Uterus (tissue), 4 donors: Measurements from ENCODE around the gene HOOK1. TPM values are rescaled to one million over a fixed set of nuclear protein-coding genes. Genes with fewer than 3 reads are reported as not detected.
"Not testable (repeated sequence)": the region's sequence is repeated elsewhere in the genome, so short reads cannot be mapped to it uniquely, and the experiment has no call there.

ENCODE experiments used
- DNase-seq, 2 donors: peaks; one replicate each; pipeline ENCODE4 v3.0.0-alpha.2; 2019 to 2020
- H3K27ac ChIP-seq, 2 donors: fragments of 200-600 bp; sonication (generic); 1 replicate in 1 of 2; 2 replicates in 1 of 2; pipeline ENCODE4 v1.5.1; 2016 to 2018
- H3K27me3 ChIP-seq, 2 donors: fragments of 200-600 bp; sonication (generic); one replicate each; pipeline ENCODE4 v1.5.1; 2018 to 2019; ENCODE audit warnings: control low read depth in 1 of 2
- H3K36me3 ChIP-seq, 2 donors: fragments of 200-600 bp; sonication (generic); one replicate each; pipeline ENCODE4 v1.5.1; 2019; ENCODE audit warnings: control low read depth in 1 of 2
- H3K4me1 ChIP-seq, 2 donors: fragments of 200-600 bp; sonication (generic); one replicate each; pipeline ENCODE4 v1.5.1; 2018 to 2019; ENCODE audit warnings: control low read depth in 1 of 2
- H3K4me3 ChIP-seq, 2 donors: fragments of 200-600 bp; sonication (generic); 1 replicate in 1 of 2; 2 replicates in 1 of 2; pipeline ENCODE4 v1.5.1; 2018 to 2019; ENCODE audit warnings: mild to moderate bottlenecking in 1 of 2
- H3K9me3 ChIP-seq, 2 donors: fragments of 200-600 bp; sonication (generic); one replicate each; pipeline ENCODE4 v1.5.1; 2019; ENCODE audit warnings: control low read depth in 1 of 2
- CTCF ChIP-seq, 4 experiments: fragments of 200-600 bp in 2 of 4; fragments of 450-650 bp in 2 of 4; sonication (generic) in 2 of 4; IDR thresholded peaks; one replicate each; pipeline ENCODE4 v1.5.1; 2016 to 2019; ENCODE audit warnings: antibody characterized with exemption in 4 of 4, mild to moderate bottlenecking in 2 of 4, moderate library complexity in 1 of 4
- POLR2A ChIP-seq, 2 donors: fragments of 450-650 bp; IDR thresholded peaks; one replicate each; pipeline ENCODE4 v1.6.1; 2016; ENCODE audit warnings: antibody characterized with exemption in 2 of 2, mild to moderate bottlenecking in 1 of 2, moderate library complexity in 1 of 2
- intact Hi-C: fragments of 100-400 bp; cut with DNase I; formaldehyde crosslinking; loops from one replicate; pipeline ENCODE4 v1.15.1; 2023; ENCODE audit warnings: low total_unique reads
- total RNA-seq, 4 donors: library from RNA; depleted of rRNA in 3 of 4; stranded (reverse); fragments of >200 nt in 3 of 4; gene quantifications; one replicate each; pipeline versions ENCODE4 v1.1.0 to v1.2.4, GENCODE V29; 2014 to 2023
- donor health status: DM: yes; HTN: yes; CAD: no.

HOOK1 gene
- total RNA-seq, 4 donors from 2014 or later: 0.59 to 6.9 (median 3.3) TPM; not detected in 1

- intact Hi-C loops: no loop called here
- H3K36me3 ChIP-seq: no peaks in the 10 kb centered on the region
- DNase-seq: no peak
- H3K27ac ChIP-seq: no peak overlapping the region
- no peaks in the 10 kb centered on the region for H3K4me1 ChIP-seq
- H3K27me3 ChIP-seq: no peaks in the 10 kb centered on the region
- no peaks in the 10 kb centered on the region for H3K9me3 ChIP-seq
- no peak overlapping the region for H3K4me3 ChIP-seq
- no peak for TF ChIP-seq CTCF (IDR thresholded peaks at IDR 0.05)
- TF ChIP-seq POLR2A (IDR thresholded peaks at IDR 0.05): no peak
These were observed 88.5 kb downstream of the HOOK1 start for GRCh38 chr1:59903141-59903754.

GRCh38 chr1:59906931-59907330, 92.2 kb downstream of the HOOK1 start:
- no peaks in the 10 kb centered on the region for H3K36me3 ChIP-seq
- H3K27ac ChIP-seq: no peak overlapping the region
- no peak for DNase-seq
- H3K9me3 ChIP-seq: no peaks in the 10 kb centered on the region
- H3K4me3 ChIP-seq: no peak overlapping the region
- no peaks in the 10 kb centered on the region for H3K4me1 ChIP-seq
- no peaks in the 10 kb centered on the region for H3K27me3 ChIP-seq
- TF ChIP-seq CTCF (IDR thresholded peaks at IDR 0.05) (no peak), POLR2A (IDR thresholded peaks at IDR 0.05) (no peak)
- intact Hi-C loops: no loop called here

GRCh38 chr1:59908084-59908483, 93.3 kb downstream of the HOOK1 start:
- no peak for TF ChIP-seq POLR2A (IDR thresholded peaks at IDR 0.05)
- no peak for TF ChIP-seq CTCF (IDR thresholded peaks at IDR 0.05)
- H3K9me3 ChIP-seq: no peaks in the 10 kb centered on the region
- H3K27ac ChIP-seq: no peak overlapping the region
- no peaks in the 10 kb centered on the region for H3K36me3 ChIP-seq
- H3K4me3 ChIP-seq: no peak overlapping the region
- no peaks in the 10 kb centered on the region for H3K27me3 ChIP-seq
- intact Hi-C loops: no loop called here
- no peak for DNase-seq
- no peaks in the 10 kb centered on the region for H3K4me1 ChIP-seq

GRCh38 chr1:59908682-59909081, 93.9 kb downstream of the HOOK1 start:
- Histone ChIP-seq H3K9me3 (no peaks in the 10 kb centered on the region), H3K4me3 (no peak overlapping the region), H3K36me3 (no peaks in the 10 kb centered on the region), H3K27ac (no peak overlapping the region), H3K4me1 (no peaks in the 10 kb centered on the region), H3K27me3 (no peaks in the 10 kb centered on the region)
- DNase-seq: no peak
- no peak for TF ChIP-seq CTCF (IDR thresholded peaks at IDR 0.05)
- no peak for TF ChIP-seq POLR2A (IDR thresholded peaks at IDR 0.05)
- intact Hi-C loops: no loop called here

GRCh38 chr1:59914791-59915286, 100.1 kb downstream of the HOOK1 start:
- intact Hi-C loops: not testable (repeated sequence)

GRCh38 chr1:59915516-59915915, 100.8 kb downstream of the HOOK1 start:
- no peak overlapping the region for H3K27ac ChIP-seq

More at GRCh38 chr1:59914791-59915286, 100.1 kb downstream of the HOOK1 start:
- not testable (repeated sequence) for H3K4me3 ChIP-seq, H3K27ac ChIP-seq, DNase-seq, H3K4me1 ChIP-seq, H3K27me3 ChIP-seq, H3K9me3 ChIP-seq, H3K36me3 ChIP-seq

More at GRCh38 chr1:59915516-59915915, 100.8 kb downstream of the HOOK1 start:
- no peaks in the 10 kb centered on the region for H3K4me1 ChIP-seq
- no peaks in the 10 kb centered on the region for H3K27me3 ChIP-seq
- intact Hi-C loops: no loop called here
- no peaks in the 10 kb centered on the region for H3K9me3 ChIP-seq
- H3K4me3 ChIP-seq: no peak overlapping the region
- DNase-seq: no peak
- no peaks in the 10 kb centered on the region for H3K36me3 ChIP-seq
- no peak for TF ChIP-seq POLR2A (IDR thresholded peaks at IDR 0.05)
- TF ChIP-seq CTCF (IDR thresholded peaks at IDR 0.05): no peak
